Osteoblast (primary cell): ENCODE data around the gene CEP68. TPM values are rescaled to one million over a fixed set of nuclear protein-coding genes. Genes with fewer than 3 reads are reported as not detected.

Source experiments
- DNase-seq: peaks from one replicate; pipeline ENCODE4 v3.0.0; 2011; ENCODE audit warnings: low spot score, mixed read lengths; ENCODE audit not compliant: insufficient read length; ENCODE audit errors: missing footprints
- H2AFZ ChIP-seq: 2 replicates; pipeline ENCODE4 v1.6.0; 2011; ENCODE audit warnings: mild to moderate bottlenecking, low read length
- H3K27ac ChIP-seq: 2 replicates; pipeline ENCODE4 v1.5.1; 2011; ENCODE audit warnings: mild to moderate bottlenecking, low read depth, low read length, moderate library complexity
- H3K27me3 ChIP-seq: 2 replicates; pipeline ENCODE4 v1.6.0; 2012; ENCODE audit warnings: mild to moderate bottlenecking, control low read depth, inconsistent platforms, low read length, moderate library complexity; ENCODE audit not compliant: insufficient read depth
- H3K36me3 ChIP-seq: 2 replicates; pipeline ENCODE4 v1.5.1; 2011; ENCODE audit warnings: mild to moderate bottlenecking, low read length, control low read depth, moderate library complexity; ENCODE audit not compliant: insufficient read depth
- H3K4me1 ChIP-seq: 2 replicates; pipeline ENCODE4 v1.5.1; 2011; ENCODE audit warnings: mild to moderate bottlenecking, low read length, control low read depth, moderate library complexity; ENCODE audit not compliant: insufficient read depth
- H3K4me2 ChIP-seq: 2 replicates; pipeline ENCODE4 v1.6.0; 2011; ENCODE audit warnings: mild to moderate bottlenecking, low read length; ENCODE audit not compliant: insufficient read depth
- H3K4me3 ChIP-seq: fragments of 200-600 bp; sonication (generic); 3 replicates; pipeline ENCODE4 v1.5.1; 2012; ENCODE audit warnings: mild to moderate bottlenecking, low read length, inconsistent platforms; ENCODE audit not compliant: insufficient read depth
- H3K79me2 ChIP-seq: 2 replicates; pipeline ENCODE4 v1.6.0; 2012; ENCODE audit warnings: mild to moderate bottlenecking, low read length, control low read depth, inconsistent platforms; ENCODE audit not compliant: insufficient read depth
- H3K9me3 ChIP-seq: 2 replicates; pipeline ENCODE4 v1.5.1; 2011; ENCODE audit warnings: low read depth, low read length, control low read depth
- H4K20me1 ChIP-seq: 2 replicates; pipeline ENCODE4 v1.6.0; 2012; ENCODE audit warnings: mild to moderate bottlenecking, low read length, control low read depth; ENCODE audit not compliant: insufficient read depth
- total RNA-seq: library from RNA; depleted of rRNA; stranded (reverse); fragments of >200 nt; gene quantifications from 2 replicates; pipeline ENCODE4 v1.2.3, GENCODE V29; 2012
- TF ChIP-seq, protein P1 (sequence below): IDR thresholded peaks from 2 replicates; pipeline ENCODE4 v1.5.1; 2011; ENCODE audit warnings: mild to moderate bottlenecking, low read depth, low read length, moderate library complexity; ENCODE audit errors: extremely low read depth

CEP68 gene
- total RNA-seq, 1 donor: 14.5 TPM

GRCh38 chr2:65024149-65024829, 31.9 kb upstream of the CEP68 start:
- H3K36me3 ChIP-seq: peaks cover 19% of the 10 kb centered on the region
- H3K4me3 ChIP-seq: no peak overlapping the region
- peaks cover 20% of the 10 kb centered on the region for H3K4me1 ChIP-seq
- H3K79me2 ChIP-seq: no peaks in the 10 kb centered on the region
- peak overlapping the region; percentile 87 for H3K27ac ChIP-seq
- peak; percentile 94 for DNase-seq
- TF ChIP-seq, protein P1, sequence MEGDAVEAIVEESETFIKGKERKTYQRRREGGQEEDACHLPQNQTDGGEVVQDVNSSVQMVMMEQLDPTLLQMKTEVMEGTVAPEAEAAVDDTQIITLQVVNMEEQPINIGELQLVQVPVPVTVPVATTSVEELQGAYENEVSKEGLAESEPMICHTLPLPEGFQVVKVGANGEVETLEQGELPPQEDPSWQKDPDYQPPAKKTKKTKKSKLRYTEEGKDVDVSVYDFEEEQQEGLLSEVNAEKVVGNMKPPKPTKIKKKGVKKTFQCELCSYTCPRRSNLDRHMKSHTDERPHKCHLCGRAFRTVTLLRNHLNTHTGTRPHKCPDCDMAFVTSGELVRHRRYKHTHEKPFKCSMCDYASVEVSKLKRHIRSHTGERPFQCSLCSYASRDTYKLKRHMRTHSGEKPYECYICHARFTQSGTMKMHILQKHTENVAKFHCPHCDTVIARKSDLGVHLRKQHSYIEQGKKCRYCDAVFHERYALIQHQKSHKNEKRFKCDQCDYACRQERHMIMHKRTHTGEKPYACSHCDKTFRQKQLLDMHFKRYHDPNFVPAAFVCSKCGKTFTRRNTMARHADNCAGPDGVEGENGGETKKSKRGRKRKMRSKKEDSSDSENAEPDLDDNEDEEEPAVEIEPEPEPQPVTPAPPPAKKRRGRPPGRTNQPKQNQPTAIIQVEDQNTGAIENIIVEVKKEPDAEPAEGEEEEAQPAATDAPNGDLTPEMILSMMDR: no peak
- H4K20me1 ChIP-seq: no peaks in the 10 kb centered on the region
- H2AFZ ChIP-seq: peak overlapping the region; percentile 69
- H3K27me3 ChIP-seq: no peaks in the 10 kb centered on the region
- no peaks in the 10 kb centered on the region for H3K9me3 ChIP-seq
- H3K4me2 ChIP-seq: peak overlapping the region; percentile 15

DNA sequence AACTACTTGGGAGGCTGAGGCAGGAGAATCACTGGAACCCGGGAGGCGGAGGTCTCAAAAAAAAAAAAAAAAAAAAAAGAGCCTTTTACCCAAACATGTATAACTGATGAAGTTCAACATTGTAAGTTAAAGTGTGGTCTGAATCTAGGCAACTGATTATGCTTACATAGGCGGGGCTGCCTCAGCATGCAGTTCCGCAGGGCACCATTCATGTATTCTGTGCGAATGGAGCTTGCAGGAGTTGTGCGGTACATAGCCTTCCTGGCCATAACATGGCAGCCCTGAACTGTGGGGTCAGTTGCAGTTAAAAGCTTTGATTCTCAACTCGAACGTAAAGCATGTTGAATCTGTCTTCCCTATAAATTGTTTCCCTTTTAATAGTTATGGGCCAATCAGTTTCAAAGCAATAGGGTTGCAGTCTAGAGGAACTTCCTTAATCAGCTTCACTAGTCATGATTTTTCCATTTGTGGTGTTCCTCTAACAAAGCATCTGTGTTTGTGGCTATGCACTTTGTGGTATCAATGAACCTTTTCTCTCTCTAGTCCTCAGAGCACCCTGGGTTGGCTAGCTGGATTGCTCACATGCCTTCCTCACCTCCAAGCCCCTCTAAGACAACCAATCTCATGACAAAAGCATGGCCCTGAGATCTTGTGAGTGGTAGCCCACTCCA, 30.6 kb upstream of the CEP68 start:
- Histone ChIP-seq H4K20me1 (no peaks in the 10 kb centered on the region), H3K4me1 (peaks cover 20% of the 10 kb centered on the region), H3K79me2 (no peaks in the 10 kb centered on the region), H3K4me3 (no peak overlapping the region), H3K27ac (no peak overlapping the region), H3K36me3 (peaks cover 18% of the 10 kb centered on the region), H3K4me2 (no peak overlapping the region), H2AFZ (no peak overlapping the region), H3K27me3 (no peaks in the 10 kb centered on the region), H3K9me3 (no peaks in the 10 kb centered on the region)
- TF ChIP-seq, protein P1: no peak
- DNase-seq: no peak

- no peak for DNase-seq
- H3K9me3 ChIP-seq: no peaks in the 10 kb centered on the region
- peaks cover 14% of the 10 kb centered on the region for H3K36me3 ChIP-seq
- H3K4me3 ChIP-seq: no peak overlapping the region
- H4K20me1 ChIP-seq: no peaks in the 10 kb centered on the region
- H3K27me3 ChIP-seq: no peaks in the 10 kb centered on the region
- peaks cover 20% of the 10 kb centered on the region for H3K4me1 ChIP-seq
- TF ChIP-seq, protein P1: no peak
- H3K27ac ChIP-seq: no peak overlapping the region
- H3K79me2 ChIP-seq: no peaks in the 10 kb centered on the region
- H3K4me2 ChIP-seq: no peak overlapping the region
- H2AFZ ChIP-seq: no peak overlapping the region
Measured at GRCh38 chr2:65026154-65026553, 30.1 kb upstream of the CEP68 start.

- H3K9me3 ChIP-seq: no peaks in the 10 kb centered on the region
- H4K20me1 ChIP-seq: no peaks in the 10 kb centered on the region
- H2AFZ ChIP-seq: no peak overlapping the region
- TF ChIP-seq, protein P1: no peak
- no peak overlapping the region for H3K27ac ChIP-seq
- DNase-seq: no peak
- no peak overlapping the region for H3K4me3 ChIP-seq
- H3K4me2 ChIP-seq: no peak overlapping the region
- H3K36me3 ChIP-seq: peaks cover 6% of the 10 kb centered on the region
- no peaks in the 10 kb centered on the region for H3K79me2 ChIP-seq
- H3K4me1 ChIP-seq: peaks cover 24% of the 10 kb centered on the region
- H3K27me3 ChIP-seq: no peaks in the 10 kb centered on the region
Measured at GRCh38 chr2:65026704-65027464, 29.3 kb upstream of the CEP68 start.
